Measurements from ENCODE around the gene TMEM184A. TPM values are rescaled to one million over a fixed set of nuclear protein-coding genes. Genes with fewer than 3 reads are reported as not detected.
A peak's percentile ranks its signal among the peaks of the same experiment; 100 is the strongest.

TMEM184A gene
- total and polyA plus RNA-seq, 2 donors (not counting 1 experiment from before 2014, with no cell fraction given), result not detected

DNA sequence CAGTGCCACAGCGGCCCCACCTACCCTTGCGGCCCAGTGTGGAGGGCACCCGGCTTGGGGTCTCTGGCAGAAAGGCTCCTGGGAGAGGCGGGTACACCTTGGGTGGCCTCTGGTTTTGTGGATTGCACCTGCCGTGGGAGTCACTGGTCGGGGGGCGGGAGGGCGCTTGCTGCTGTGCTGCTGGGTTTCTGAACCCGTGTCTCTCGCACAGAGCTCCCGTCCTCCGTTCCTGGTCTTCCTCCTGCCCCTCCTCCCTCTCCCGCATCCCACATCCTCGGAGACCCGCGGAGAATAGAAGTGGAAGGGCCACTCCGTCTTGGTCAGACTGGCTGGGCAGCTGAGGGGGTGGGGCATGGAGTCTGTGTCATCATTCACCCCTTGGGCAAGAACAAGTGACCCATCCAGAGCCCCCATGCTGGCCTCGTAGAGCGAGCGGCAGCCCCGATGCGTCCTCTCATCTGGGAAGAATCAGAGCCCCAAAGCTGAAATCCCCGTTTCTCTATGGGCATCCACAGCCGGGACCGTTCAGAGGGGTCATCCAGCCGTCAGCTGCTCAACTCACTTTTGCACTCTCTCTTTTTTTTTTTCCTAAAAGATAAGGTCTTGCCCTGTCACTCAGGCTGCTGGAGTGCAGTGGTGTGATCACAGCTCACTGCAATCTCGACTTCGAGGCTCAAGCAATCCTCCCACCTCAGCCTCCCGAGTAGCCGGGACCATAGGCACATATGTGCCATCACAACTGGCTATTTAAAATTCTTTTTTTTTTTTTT lies 21.5 kb downstream of the TMEM184A start:
- Histone ChIP-seq H3K9me3 (ENCODE audit: control extremely low read depth in 1 of 3, control insufficient read depth in 2 of 3, insufficient read depth in 1 of 3, low read length in 2 of 3) (no peaks in the 10 kb centered on the region), H3K36me3 (replicated peaks in 1 of 2; ENCODE audit: control extremely low read depth in 1 of 2, control insufficient read depth in 1 of 2, extremely low read depth in 1 of 2, insufficient read depth in 2 of 2, low read length in 1 of 2) (peaks cover 0 to 29% of the 10 kb centered on the region in 2 experiments), H3K4me1 (ENCODE audit: control insufficient read depth in 2 of 2, insufficient read depth in 2 of 2, low read length in 2 of 2) (peaks cover 24 to 38% of the 10 kb centered on the region in 2 donors), H2AFZ (ENCODE audit: insufficient read depth, low read depth, low read length, poor library complexity, severe bottlenecking) (no peak overlapping the region), H3K9ac (ENCODE audit: low read length) (no peak overlapping the region), H3K27me3 (replicated peaks in 1 of 4; ENCODE audit: control extremely low read depth in 1 of 4, control insufficient read depth in 3 of 4, insufficient read depth in 4 of 4, low read length in 3 of 4) (no peaks in the 10 kb centered on the region), H3K79me2 (ENCODE audit: control insufficient read depth, insufficient read depth, low read length) (peaks cover 77% of the 10 kb centered on the region), H3K4me2 (replicated peaks; ENCODE audit: low read depth, low read length, poor library complexity, severe bottlenecking) (no peak overlapping the region), H3K27ac (ENCODE audit: low read length in 2 of 2) (no peak overlapping the region), H3K4me3 (ENCODE audit: control extremely low read depth in 1 of 5, extremely low read depth in 1 of 5, insufficient read depth in 1 of 5, low read depth in 2 of 5, low read length in 4 of 5) (no peak overlapping the region), H4K20me1 (ENCODE audit: control insufficient read depth, insufficient read depth, low read length, poor library complexity, severe bottlenecking) (peaks cover 84% of the 10 kb centered on the region)
- intact Hi-C loops (cut with micrococcal nuclease), result no loop called here
- TF ChIP-seq CTCF (IDR thresholded peaks at IDR 0.05) (no peak), EZH2 (IDR thresholded peaks at IDR 0.05; ENCODE audit: borderline replicate concordance, insufficient read depth, low read depth, low read length, poor library complexity, severe bottlenecking) (no peak)
- H3K4me3 Mint-ChIP-seq, result no peak overlapping the region
- H3K27ac Mint-ChIP-seq, result peak overlapping the region; percentile 15
- H3K27me3 Mint-ChIP-seq, result no peaks in the 10 kb centered on the region
- ChIA-PET POLR2A (interaction anchor here (1.2 kb wide), 1 partner anchor 22 kb away, joined by 3 read pairs; no protein-coding TSS in a partner anchor), CTCF (no interaction called here)
- WGBS (ENCODE audit: insufficient coverage), result 91% methylated on average over 16 of the region's 30 CpGs
- peaks cover 30% of the 10 kb centered on the region for H3K4me1 Mint-ChIP-seq
- ATAC-seq (ENCODE audit: low read depth) (no peak), DNase-seq (no peak)
- H3K9me3 Mint-ChIP-seq (ENCODE audit: insufficient read depth), result no peaks in the 10 kb centered on the region

All from B cell (primary cell).